HEK293 (cell line): ENCODE data around the gene B3GNT9.

Experiments
- CTCF ChIA-PET: fragments of 350-600 bp; formaldehyde crosslinking; extraction: SDS; loops from one replicate; lab custom pipeline; 2021; ENCODE audit warnings: antibody characterized with exemption; lab: Yijun Ruan, JAX
- POLR2A ChIA-PET: fragments of 300-600 bp; formaldehyde crosslinking; extraction: SDS; loops from one replicate; lab custom pipeline; 2020; ENCODE audit warnings: antibody characterized with exemption, inconsistent platforms; lab: Yijun Ruan, JAX
- H3K27ac ChIP-seq: fragments of 200-500 bp; sonication (Bioruptor generic); 2 replicates; pipeline ENCODE4 v1.5.1; 2014; ENCODE audit warnings: low read depth, low read length, control low read depth, inconsistent platforms; ENCODE audit errors: extremely low read depth
- H3K36me3 ChIP-seq, 2 experiments: fragments of 200-500 bp in 1 of 2; sonication (Bioruptor generic) in 1 of 2; 1 replicate in 1 of 2; 2 replicates in 1 of 2; pipeline ENCODE4 v1.5.1; 2014 to 2017; ENCODE audit warnings: inconsistent platforms in 2 of 2, low read length in 2 of 2; ENCODE audit not compliant: control insufficient read depth in 2 of 2, insufficient read depth in 1 of 2
- H3K4me1 ChIP-seq: fragments of 200-500 bp; sonication (Bioruptor generic); 2 replicates; pipeline ENCODE4 v1.5.1; 2014; ENCODE audit warnings: mild to moderate bottlenecking, low read length, inconsistent platforms; ENCODE audit not compliant: control insufficient read depth, insufficient read depth
- H3K4me3 ChIP-seq: 2 replicates; pipeline ENCODE4 v1.5.1; 2011; ENCODE audit warnings: low read depth, mild to moderate bottlenecking, control low read depth, low read length, moderate library complexity
- H3K9me3 ChIP-seq: fragments of 200-500 bp; sonication (Bioruptor generic); 2 replicates; pipeline ENCODE4 v1.5.1; 2014; ENCODE audit warnings: low read depth, low read length, inconsistent platforms; ENCODE audit not compliant: control insufficient read depth, insufficient read depth
- FEZF1 ChIP-seq: fragments of 450-650 bp; formaldehyde crosslinking; IDR thresholded peaks from 2 replicates; pipeline ENCODE4 v1.5.1; 2016; ENCODE audit warnings: missing biosample characterization, missing genetic modification characterization
- KLF7 ChIP-seq: fragments of 450-650 bp; formaldehyde crosslinking; IDR thresholded peaks from 2 replicates; pipeline ENCODE4 v1.5.1; 2016; ENCODE audit warnings: missing biosample characterization, missing genetic modification characterization, borderline replicate concordance
- KLF9 ChIP-seq: fragments of 450-650 bp; formaldehyde crosslinking; IDR thresholded peaks from 2 replicates; pipeline ENCODE4 v1.5.1; 2016; ENCODE audit warnings: missing biosample characterization, missing genetic modification characterization, low read depth
- MZF1 ChIP-seq: fragments of 450-650 bp; formaldehyde crosslinking; IDR thresholded peaks from 2 replicates; pipeline ENCODE4 v1.5.1; 2017; ENCODE audit warnings: missing biosample characterization, missing genetic modification characterization, borderline replicate concordance
- PRDM1 ChIP-seq: fragments of 450-650 bp; formaldehyde crosslinking; IDR thresholded peaks from 2 replicates; pipeline ENCODE4; 2016; ENCODE audit warnings: missing biosample characterization, missing genetic modification characterization
- RBAK ChIP-seq: fragments of 450-650 bp; formaldehyde crosslinking; IDR thresholded peaks from 2 replicates; pipeline ENCODE4 v1.5.1; 2016; ENCODE audit warnings: missing biosample characterization, missing genetic modification characterization
- REPIN1 ChIP-seq: fragments of 450-650 bp; formaldehyde crosslinking; IDR thresholded peaks from 2 replicates; pipeline ENCODE4 v1.5.1; 2017; ENCODE audit warnings: missing biosample characterization, missing genetic modification characterization, low read depth
- REST ChIP-seq: fragments of 450-650 bp; formaldehyde crosslinking; IDR thresholded peaks from 2 replicates; pipeline ENCODE4 v1.5.1; 2016; ENCODE audit warnings: missing biosample characterization, missing genetic modification characterization
- YY1 ChIP-seq: fragments of 450-650 bp; formaldehyde crosslinking; IDR thresholded peaks from 2 replicates; pipeline ENCODE4 v1.5.1; 2018; ENCODE audit warnings: missing biosample characterization, missing genetic modification characterization
- ZBTB17 ChIP-seq: fragments of 450-650 bp; formaldehyde crosslinking; IDR thresholded peaks from 2 replicates; pipeline ENCODE4 v1.5.1; 2016; ENCODE audit warnings: missing biosample characterization, missing genetic modification characterization
- ZBTB6 ChIP-seq: fragments of 450-650 bp; formaldehyde crosslinking; IDR thresholded peaks from 2 replicates; pipeline ENCODE4 v1.5.1; 2017; ENCODE audit warnings: missing biosample characterization, missing genetic modification characterization
- ZFP37 ChIP-seq: fragments of 450-650 bp; formaldehyde crosslinking; IDR thresholded peaks from 2 replicates; pipeline ENCODE4 v1.5.1; 2016; ENCODE audit warnings: missing biosample characterization, missing genetic modification characterization
- ZFP41 ChIP-seq: fragments of 450-650 bp; formaldehyde crosslinking; IDR thresholded peaks from 2 replicates; pipeline ENCODE4 v1.5.1; 2016; ENCODE audit warnings: missing biosample characterization, missing genetic modification characterization, borderline replicate concordance
- ZNF174 ChIP-seq: fragments of 450-650 bp; formaldehyde crosslinking; IDR thresholded peaks from 2 replicates; pipeline ENCODE4 v1.5.0; 2017; ENCODE audit warnings: missing biosample characterization, mild to moderate bottlenecking, missing genetic modification characterization
- ZNF18 ChIP-seq: fragments of 450-650 bp; formaldehyde crosslinking; IDR thresholded peaks from 2 replicates; pipeline ENCODE4 v1.5.1; 2016; ENCODE audit warnings: missing biosample characterization, missing genetic modification characterization
- ZNF2 ChIP-seq: fragments of 450-650 bp; formaldehyde crosslinking; IDR thresholded peaks from 2 replicates; pipeline ENCODE4 v1.5.1; 2016; ENCODE audit warnings: missing biosample characterization, missing genetic modification characterization
- ZNF501 ChIP-seq: fragments of 450-650 bp; formaldehyde crosslinking; IDR thresholded peaks from 2 replicates; pipeline ENCODE4 v1.5.1; 2016; ENCODE audit warnings: missing biosample characterization, missing genetic modification characterization
- ZNF513 ChIP-seq: fragments of 450-650 bp; IDR thresholded peaks from 2 replicates; pipeline ENCODE4 v1.5.1; 2018; ENCODE audit warnings: missing biosample characterization, missing genetic modification characterization
- ZNF585B ChIP-seq: fragments of 450-650 bp; formaldehyde crosslinking; IDR thresholded peaks from 2 replicates; pipeline ENCODE4 v1.5.1; 2016; ENCODE audit warnings: missing biosample characterization, missing genetic modification characterization
- ZNF600 ChIP-seq: fragments of 450-650 bp; formaldehyde crosslinking; IDR thresholded peaks from 2 replicates; pipeline ENCODE4 v1.5.1; 2016; ENCODE audit warnings: missing biosample characterization, missing genetic modification characterization
- ZSCAN4 ChIP-seq: fragments of 450-650 bp; formaldehyde crosslinking; IDR thresholded peaks from 2 replicates; pipeline ENCODE4 v1.5.1; 2017; ENCODE audit warnings: missing biosample characterization, missing genetic modification characterization
- TF ChIP-seq, protein P1 (sequence below): fragments of 450-650 bp; formaldehyde crosslinking; IDR thresholded peaks from 2 replicates; pipeline ENCODE4 v1.5.1; 2016; ENCODE audit warnings: missing biosample characterization, missing genetic modification characterization

Gene B3GNT9

DNA sequence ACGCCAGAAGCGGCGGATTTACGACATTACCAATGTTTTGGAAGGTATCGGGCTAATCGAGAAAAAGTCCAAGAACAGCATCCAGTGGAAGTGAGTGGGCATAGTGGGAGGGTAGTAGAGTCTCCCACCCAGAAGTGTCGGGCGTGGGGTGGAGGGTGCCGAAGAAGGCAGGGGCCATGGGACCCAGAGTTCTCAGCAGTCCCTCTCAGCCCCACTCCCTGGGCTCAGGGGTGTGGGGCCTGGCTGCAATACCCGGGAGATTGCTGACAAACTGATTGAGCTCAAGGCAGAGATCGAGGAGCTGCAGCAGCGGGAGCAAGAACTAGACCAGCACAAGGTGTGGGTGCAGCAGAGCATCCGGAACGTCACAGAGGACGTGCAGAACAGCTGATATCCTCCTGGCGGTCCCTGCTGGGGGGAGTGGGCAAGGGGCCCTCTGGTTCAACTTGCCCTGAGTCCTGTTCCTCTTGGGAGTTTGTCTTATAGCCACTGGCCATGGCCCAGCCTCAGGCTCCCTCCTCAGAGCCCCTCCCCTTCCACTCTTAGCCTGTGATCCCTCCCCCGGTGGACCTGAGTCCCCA lies 42.1 kb upstream of the B3GNT9 start:
- ChIA-PET POLR2A (interaction anchor here (0.8 to 1.7 kb wide), 6 partner anchors 8 to 174 kb away, joined by 3 to 6 read pairs (median 4); partner anchors contain the start of genes MATCAP1 and TMEM208), CTCF (interaction anchor here (0.7 to 1.6 kb wide), 4 partner anchors 30 to 215 kb away, joined by 3 to 6 read pairs (median 4); no protein-coding TSS in a partner anchor)
- Histone ChIP-seq H3K9me3 (no peaks in the 10 kb centered on the region), H3K27ac (peak overlapping the region; percentile 61), H3K36me3 (peaks cover 7 to 51% of the 10 kb centered on the region in 2 experiments; a peak in 2 of 3 replicates), H3K4me3 (peak overlapping the region; percentile 81), H3K4me1 (peaks cover 7% of the 10 kb centered on the region)
- TF ChIP-seq ZBTB17 (tag by site-specific recombination) (peak; percentile 82), ZNF600 (tag by site-specific recombination) (0 out of 2 replicates have a peak, but pooled peaks have one; percentile 28), RBAK (no peak), FEZF1 (tag by site-specific recombination) (no peak)

DNA sequence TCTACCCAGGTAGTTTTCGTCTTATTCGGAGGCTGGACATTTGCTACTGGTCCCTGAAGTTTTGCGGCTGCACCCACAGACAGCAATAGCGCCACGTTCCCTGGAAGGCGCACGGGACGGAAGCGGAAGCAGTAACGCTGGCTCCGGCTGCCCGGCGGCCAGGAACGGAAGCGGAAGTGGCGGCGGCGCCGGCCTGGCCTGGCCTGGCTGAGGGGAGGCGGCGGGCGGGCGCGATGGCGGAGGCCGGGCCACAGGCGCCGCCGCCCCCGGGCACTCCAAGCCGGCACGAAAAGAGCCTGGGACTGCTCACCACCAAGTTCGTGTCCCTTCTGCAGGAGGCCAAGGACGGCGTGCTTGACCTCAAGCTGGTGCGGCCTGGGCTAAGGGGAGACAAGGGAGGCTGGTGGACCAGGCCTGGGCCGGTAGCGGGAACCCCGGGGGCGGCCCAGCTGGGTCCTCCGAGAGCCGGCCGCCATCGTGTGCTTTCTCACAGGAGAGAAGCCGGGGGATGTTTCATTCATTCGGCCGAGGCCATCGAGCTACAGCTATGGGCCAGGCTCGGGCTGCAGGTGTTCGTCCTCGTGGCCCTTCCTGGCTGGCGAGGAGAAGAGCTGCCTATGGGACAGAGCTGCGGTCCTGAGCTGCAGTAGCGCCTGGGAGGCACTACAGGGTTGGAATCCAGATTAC lies 41.3 kb upstream of the B3GNT9 start, which contains the start of gene E2F4:
E2F4 (plus strand) TSS at position 161 of the 687 bp plus-strand sequence; CDS start at position 234, 73 bp downstream.
- H3K4me3 ChIP-seq = peak within 1 kb of the TSS; percentile 81
- peak within 1 kb of the TSS; percentile 61 for H3K27ac ChIP-seq
- POLR2A ChIA-PET = interaction anchor here (0.8 to 1.7 kb wide), 6 partner anchors 9 to 173 kb away, joined by 3 to 6 read pairs (median 4); partner anchors contain the start of genes MATCAP1 and TMEM208
- CTCF ChIA-PET = interaction anchor here (0.7 to 1.6 kb wide), 4 partner anchors 29 to 214 kb away, joined by 3 to 6 read pairs (median 4); no protein-coding TSS in a partner anchor
- H3K36me3 ChIP-seq = peaks cover 7 to 44% of the 10 kb centered on the region in 2 experiments; a peak in 2 of 3 replicates
- H3K9me3 ChIP-seq = no peaks in the 10 kb centered on the region
- peaks cover 7% of the 10 kb centered on the region for H3K4me1 ChIP-seq
- TF ChIP-seq ZFP41 (tag by site-specific recombination) (no peak), KLF7 (tag by site-specific recombination) (no peak), REST (tag by site-specific recombination) (no peak), KLF9 (tag by site-specific recombination) (no peak), MZF1 (no peak), REPIN1 (no peak), ZFP37 (no peak), ZNF2 (no peak), ZNF501 (tag by site-specific recombination) (no peak), ZNF513 (tag by site-specific recombination) (no peak), PRDM1 (tag by site-specific recombination) (no peak), ZBTB6 (tag by site-specific recombination) (no peak), ZNF18 (tag by site-specific recombination) (no peak), ZNF585B (tag by site-specific recombination) (no peak), ZNF174 (tag by site-specific recombination) (no peak), YY1 (tag by site-specific recombination) (peak; percentile 76), ZSCAN4 (tag by site-specific recombination) (no peak)
- TF ChIP-seq, protein P1, sequence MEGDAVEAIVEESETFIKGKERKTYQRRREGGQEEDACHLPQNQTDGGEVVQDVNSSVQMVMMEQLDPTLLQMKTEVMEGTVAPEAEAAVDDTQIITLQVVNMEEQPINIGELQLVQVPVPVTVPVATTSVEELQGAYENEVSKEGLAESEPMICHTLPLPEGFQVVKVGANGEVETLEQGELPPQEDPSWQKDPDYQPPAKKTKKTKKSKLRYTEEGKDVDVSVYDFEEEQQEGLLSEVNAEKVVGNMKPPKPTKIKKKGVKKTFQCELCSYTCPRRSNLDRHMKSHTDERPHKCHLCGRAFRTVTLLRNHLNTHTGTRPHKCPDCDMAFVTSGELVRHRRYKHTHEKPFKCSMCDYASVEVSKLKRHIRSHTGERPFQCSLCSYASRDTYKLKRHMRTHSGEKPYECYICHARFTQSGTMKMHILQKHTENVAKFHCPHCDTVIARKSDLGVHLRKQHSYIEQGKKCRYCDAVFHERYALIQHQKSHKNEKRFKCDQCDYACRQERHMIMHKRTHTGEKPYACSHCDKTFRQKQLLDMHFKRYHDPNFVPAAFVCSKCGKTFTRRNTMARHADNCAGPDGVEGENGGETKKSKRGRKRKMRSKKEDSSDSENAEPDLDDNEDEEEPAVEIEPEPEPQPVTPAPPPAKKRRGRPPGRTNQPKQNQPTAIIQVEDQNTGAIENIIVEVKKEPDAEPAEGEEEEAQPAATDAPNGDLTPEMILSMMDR (tag by site-specific recombination) = no peak
